ENCODE data around the gene SPDYA.

SPDYA gene

GRCh38 chr2:28828382-28828781 is 17.7 kb downstream of the SPDYA start:
- DNase-seq, result no peak

GRCh38 chr2:28833740-28834470 is 23.3 kb downstream of the SPDYA start:
- DNase-seq, result no peak

GRCh38 chr2:28835781-28836180 is 25.1 kb downstream of the SPDYA start:
- no peak for DNase-seq

GRCh38 chr2:28838971-28839370 is 28.3 kb downstream of the SPDYA start:
- DNase-seq, result no peak

- DNase-seq, result no peak
These were observed 31.4 kb downstream of the SPDYA start for GRCh38 chr2:28842042-28842441.

- no peak for DNase-seq
These were observed 44.6 kb downstream of the SPDYA start for GRCh38 chr2:28855193-28855592.

- DNase-seq, result no peak
These were observed 45.3 kb downstream of the SPDYA start for GRCh38 chr2:28855977-28856376.

- no peak for DNase-seq
These were observed 58.0 kb downstream of the SPDYA start for GRCh38 chr2:28868611-28869010.

- DNase-seq, result peak in 1 of 2 donors; percentile 19
These were observed 59.0 kb downstream of the SPDYA start for GRCh38 chr2:28869494-28870145.

GRCh38 chr2:28870146-28870891 is 59.7 kb downstream of the SPDYA start, which contains the start of gene TRMT61B:
TRMT61B (minus strand) TSS chr2:28870309; CDS start chr2:28870277, 32 bp downstream.
- peak; percentile 94 to 96 for DNase-seq

- no peak for DNase-seq
These were observed 61.0 kb downstream of the SPDYA start for GRCh38 chr2:28871620-28872019.

- DNase-seq, result no peak
These were observed 69.6 kb downstream of the SPDYA start for GRCh38 chr2:28880193-28880592.

- no peak for DNase-seq
These were observed 82.9 kb downstream of the SPDYA start for GRCh38 chr2:28893488-28893887.

- DNase-seq, result peak; percentile 98
These were observed 84.0 kb downstream of the SPDYA start, which contains the start of gene WDR43 for GRCh38 chr2:28894470-28895188. WDR43 (plus strand) TSS chr2:28894667; CDS start chr2:28894699, 32 bp downstream.

- DNase-seq, result peak; percentile 12 to 26
These were observed 84.7 kb downstream of the SPDYA start for GRCh38 chr2:28895189-28895893.

- no peak for DNase-seq
These were observed 86.3 kb downstream of the SPDYA start for GRCh38 chr2:28896906-28897305.

GRCh38 chr2:28898048-28898447 is 87.4 kb downstream of the SPDYA start:
- DNase-seq, result no peak
